ENCODE data around the gene OTOA.

DNA sequence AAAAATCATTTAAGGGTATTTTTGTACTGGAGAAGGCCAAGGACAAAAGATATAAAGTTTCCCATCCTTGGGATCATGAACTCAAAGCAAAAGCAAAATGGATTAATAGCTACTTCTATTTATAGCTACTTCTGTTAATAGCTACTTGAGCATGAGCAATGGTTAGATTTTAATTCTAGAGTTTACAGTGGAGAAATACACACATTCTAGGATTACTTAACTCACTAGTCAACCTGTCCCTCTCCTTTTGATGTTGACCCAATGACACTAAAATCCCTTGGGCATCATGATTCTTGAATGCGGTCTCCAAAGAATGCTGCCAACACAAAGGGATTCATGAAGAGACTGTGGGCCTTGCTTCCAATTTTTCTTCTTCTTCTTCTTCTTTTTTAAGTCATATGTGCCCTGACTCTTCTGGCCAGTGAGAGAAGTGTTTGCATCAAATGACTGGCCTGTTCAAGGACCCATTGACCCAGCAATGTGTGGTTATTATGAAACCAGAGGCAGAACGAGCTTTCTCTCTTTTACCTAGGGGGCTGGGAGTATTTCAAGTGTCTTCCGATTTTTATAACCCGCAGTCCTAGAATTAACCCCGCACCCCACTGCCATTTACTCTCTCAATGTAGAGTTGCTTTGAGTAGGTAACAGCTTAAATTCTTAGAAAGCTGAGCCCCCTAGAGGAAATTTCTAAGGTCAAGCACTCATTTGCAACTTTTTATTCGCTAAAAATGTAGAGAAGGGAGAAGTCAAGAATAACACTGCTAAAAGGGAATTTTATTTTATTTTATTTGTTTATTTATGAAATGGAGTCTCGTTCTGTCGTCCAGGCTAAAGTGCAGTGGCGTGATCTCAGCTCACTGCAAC is 34.6 kb downstream of the OTOA start:
- TF ChIP-seq POLR2AphosphoS5 (IDR thresholded peaks at IDR 0.05): no peak
- no peak for TF ChIP-seq EP300 (IDR thresholded peaks at IDR 0.05; ENCODE audit: low read depth)
- TF ChIP-seq POLR2A (IDR thresholded peaks at IDR 0.05): no peak
- TF ChIP-seq, protein P1, sequence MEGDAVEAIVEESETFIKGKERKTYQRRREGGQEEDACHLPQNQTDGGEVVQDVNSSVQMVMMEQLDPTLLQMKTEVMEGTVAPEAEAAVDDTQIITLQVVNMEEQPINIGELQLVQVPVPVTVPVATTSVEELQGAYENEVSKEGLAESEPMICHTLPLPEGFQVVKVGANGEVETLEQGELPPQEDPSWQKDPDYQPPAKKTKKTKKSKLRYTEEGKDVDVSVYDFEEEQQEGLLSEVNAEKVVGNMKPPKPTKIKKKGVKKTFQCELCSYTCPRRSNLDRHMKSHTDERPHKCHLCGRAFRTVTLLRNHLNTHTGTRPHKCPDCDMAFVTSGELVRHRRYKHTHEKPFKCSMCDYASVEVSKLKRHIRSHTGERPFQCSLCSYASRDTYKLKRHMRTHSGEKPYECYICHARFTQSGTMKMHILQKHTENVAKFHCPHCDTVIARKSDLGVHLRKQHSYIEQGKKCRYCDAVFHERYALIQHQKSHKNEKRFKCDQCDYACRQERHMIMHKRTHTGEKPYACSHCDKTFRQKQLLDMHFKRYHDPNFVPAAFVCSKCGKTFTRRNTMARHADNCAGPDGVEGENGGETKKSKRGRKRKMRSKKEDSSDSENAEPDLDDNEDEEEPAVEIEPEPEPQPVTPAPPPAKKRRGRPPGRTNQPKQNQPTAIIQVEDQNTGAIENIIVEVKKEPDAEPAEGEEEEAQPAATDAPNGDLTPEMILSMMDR (IDR thresholded peaks at IDR 0.05): no peak

All from transverse colon (tissue), 4 donors.